Activated T-helper 2 cell treated with anti-CD3 and anti-CD28 coated beads, Interferon-gamma antibody, Interleukin-2, Interleukin-4, amounts not matched to agents 10 μg/mL and 5 μg/mL and 100 μg/mL, durations not matched to agents 14 hours and 24 hours and 36 hours (primary cell): ENCODE data around the gene CFAP74. TPM values are rescaled to one million over a fixed set of nuclear protein-coding genes. Genes with fewer than 3 reads are reported as not detected.

Source experiments
- total RNA-seq: library from RNA; stranded (reverse); gene quantifications from 2 replicates; pipeline ENCODE4 v1.2.3, GENCODE V29; 2022

Gene CFAP74
- total RNA-seq, 1 donor from 2014 or later = not detected

Other genes with a start within 250 kb of the CFAP74 start
- gene NADK, start 225.3 kb downstream of the CFAP74 start, total RNA-seq = 81.8 and 84.5 TPM in 2 replicates
- 452 and 471 TPM in 2 replicates for gene GNB1, start 112.7 kb downstream of the CFAP74 start, total RNA-seq
- 0.18 and 0.32 TPM in 2 replicates for gene CALML6, start 88.5 kb downstream of the CFAP74 start, total RNA-seq
- 0.94 and 1.2 TPM in 2 replicates for gene TMEM52, start 84.5 kb downstream of the CFAP74 start, total RNA-seq
- gene GABRD, start 15.6 kb upstream of the CFAP74 start, total RNA-seq = not detected in 2 replicates
- 3.6 and 4.5 TPM in 2 replicates for gene PRKCZ, start 46.6 kb upstream of the CFAP74 start, total RNA-seq
- 61.5 and 63.8 TPM in 2 replicates for gene FAAP20, start 191.0 kb upstream of the CFAP74 start, total RNA-seq
- gene SKI, start 224.5 kb upstream of the CFAP74 start, total RNA-seq = 37.0 and 41.1 TPM in 2 replicates